ENCODE results near the gene LGR5. TPM values are rescaled to one million over a fixed set of nuclear protein-coding genes. Genes with fewer than 3 reads are reported as not detected.

LGR5 gene
- total and polyA plus RNA-seq, 2 of the 8 experiments (the other 6 are each of a cell fraction or from before 2014, with no cell fraction given), result 0.08 to 0.19 TPM

DNA sequence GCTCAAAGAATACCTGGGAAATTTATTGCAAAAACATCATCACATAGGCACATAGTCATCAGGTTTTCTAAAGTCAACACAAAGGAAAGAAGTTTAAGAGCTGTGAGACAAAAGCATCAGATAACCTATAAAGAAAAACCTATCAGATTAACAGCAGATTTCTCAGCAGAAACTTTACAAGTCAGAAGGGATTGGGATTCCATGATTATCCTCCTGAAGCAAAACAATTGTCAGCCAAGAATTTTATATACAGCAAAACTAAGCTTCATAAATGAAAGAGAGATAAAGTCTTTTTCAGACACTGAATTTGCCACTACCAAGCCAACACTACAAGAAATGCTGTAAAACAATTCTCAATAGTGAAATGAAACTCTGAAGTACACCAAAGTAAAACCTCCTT, 28.8 kb upstream of the LGR5 start:
- H3K4me2 ChIP-seq (ENCODE audit: insufficient read depth in 1 of 2, low read depth in 2 of 2, low read length in 2 of 2), result no peak overlapping the region
- H2AFZ ChIP-seq (ENCODE audit: low read length), result no peak overlapping the region
- H3K4me1 ChIP-seq (replicated peaks in 1 of 4; ENCODE audit: control insufficient read depth in 3 of 4, insufficient read depth in 4 of 4, low read length in 3 of 4), result no peaks in the 10 kb centered on the region
- H3K4ac ChIP-seq (replicated peaks; ENCODE audit: insufficient read length, low read depth, low read length), result no peak overlapping the region
- no peak overlapping the region for H4K91ac ChIP-seq (replicated peaks; ENCODE audit: insufficient read length, low read length)
- no peak overlapping the region for H2BK15ac ChIP-seq (ENCODE audit: low read length)
- H4K8ac ChIP-seq (ENCODE audit: extremely low read depth, insufficient read depth, low read length), result no peak overlapping the region
- H2BK5ac ChIP-seq (ENCODE audit: low read depth, low read length), result no peak overlapping the region
- H3K9ac ChIP-seq (replicated peaks in 1 of 4; ENCODE audit: extremely low read depth in 1 of 4, low read depth in 3 of 4, low read length in 3 of 4), result no peak overlapping the region
- H3K79me2 ChIP-seq (ENCODE audit: control insufficient read depth in 1 of 2, insufficient read depth in 2 of 2, low read length in 2 of 2), result no peaks in the 10 kb centered on the region
- TF ChIP-seq, protein P1, sequence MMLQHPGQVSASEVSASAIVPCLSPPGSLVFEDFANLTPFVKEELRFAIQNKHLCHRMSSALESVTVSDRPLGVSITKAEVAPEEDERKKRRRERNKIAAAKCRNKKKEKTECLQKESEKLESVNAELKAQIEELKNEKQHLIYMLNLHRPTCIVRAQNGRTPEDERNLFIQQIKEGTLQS (IDR thresholded peaks at IDR 0.05; ENCODE audit: insufficient read depth, low read depth, low read length), result no peak
- no peak for TF ChIP-seq BRCA1 (IDR thresholded peaks at IDR 0.05; ENCODE audit: low read depth, low read length)
- H2AK5ac ChIP-seq (ENCODE audit: low read depth, low read length), result no peak overlapping the region
- H3K18ac ChIP-seq (ENCODE audit: extremely low read depth, low read length), result no peak overlapping the region
- no peak overlapping the region for H4K5ac ChIP-seq (ENCODE audit: insufficient read length, low read depth, low read length)
- no peaks in the 10 kb centered on the region for H3K79me1 ChIP-seq (ENCODE audit: low read depth, low read length)
- DNase-seq (ENCODE audit: low read depth in 1 of 2, low spot score in 2 of 2), result no peak
- H3K23ac ChIP-seq (ENCODE audit: insufficient read length), result no peak overlapping the region
- H3K14ac ChIP-seq (ENCODE audit: insufficient read length), result no peak overlapping the region
- H2BK20ac ChIP-seq (ENCODE audit: low read length), result no peak overlapping the region
- FAIRE-seq, result no peak
- POLR2A ChIA-PET (ENCODE audit: partially characterized antibody), result interaction anchor here (0.8 kb wide), 1 partner anchor 249 kb away, joined by 3 read pairs; no protein-coding TSS in a partner anchor
- no peak overlapping the region for H3K27ac ChIP-seq (ENCODE audit: low read depth, low read length)
- no peaks in the 10 kb centered on the region for H4K20me1 ChIP-seq (replicated peaks in 1 of 2; ENCODE audit: control insufficient read depth in 1 of 2, insufficient read depth in 2 of 2, low read length in 2 of 2)
- H3K27me3 ChIP-seq (replicated peaks in 1 of 4; ENCODE audit: control insufficient read depth in 3 of 4, extremely low read depth in 1 of 4, insufficient read depth in 3 of 4, low read length in 3 of 4), result no peaks in the 10 kb centered on the region
- H3K56ac ChIP-seq (replicated peaks; ENCODE audit: insufficient read length, low read depth, low read length), result no peak overlapping the region
- H3K23me2 ChIP-seq (ENCODE audit: low read depth, low read length), result no peaks in the 10 kb centered on the region
- no peak overlapping the region for H3K4me3 ChIP-seq (ENCODE audit: extremely low read depth in 1 of 4, insufficient read depth in 2 of 4, low read depth in 3 of 4, low read length in 4 of 4)
- H3K36me3 ChIP-seq (ENCODE audit: control insufficient read depth in 2 of 4, insufficient read depth in 4 of 4, low read length in 3 of 4), result no peaks in the 10 kb centered on the region
- CTCF ChIA-PET (ENCODE audit: partially characterized antibody), result interaction anchor here (1.8 kb wide), 1 partner anchor 19 kb away, joined by 8 read pairs; no protein-coding TSS in a partner anchor
- no peaks in the 10 kb centered on the region for H3K9me3 ChIP-seq (ENCODE audit: insufficient read depth in 2 of 2, low read depth in 1 of 2, low read length in 1 of 2)
- H2BK120ac ChIP-seq (replicated peaks; ENCODE audit: low read depth, low read length), result no peak overlapping the region
- H2BK12ac ChIP-seq (ENCODE audit: low read depth, low read length), result no peak overlapping the region
